A673 (cell line): ENCODE results near the gene YOD1.

Experiments used
- EZH2 ChIP-seq: fragments of 200-600 bp; sonication (generic); IDR thresholded peaks from 2 replicates; pipeline ENCODE4 v1.6.1; 2017; ENCODE audit warnings: borderline replicate concordance, low read depth, mild to moderate bottlenecking, mixed read lengths, antibody characterized with exemption, low read length; ENCODE audit not compliant: poor library complexity, severe bottlenecking
- TF ChIP-seq, protein P1 (sequence below): fragments of 300-800, 200-600 bp; sonication (generic); conservative IDR thresholded peaks from 2 replicates; pipeline ENCODE4 v1.5.1; 2017; ENCODE audit warnings: low read depth, mild to moderate bottlenecking, antibody characterized with exemption, low read length, moderate library complexity, mixed read lengths

- TF ChIP-seq, protein P1, sequence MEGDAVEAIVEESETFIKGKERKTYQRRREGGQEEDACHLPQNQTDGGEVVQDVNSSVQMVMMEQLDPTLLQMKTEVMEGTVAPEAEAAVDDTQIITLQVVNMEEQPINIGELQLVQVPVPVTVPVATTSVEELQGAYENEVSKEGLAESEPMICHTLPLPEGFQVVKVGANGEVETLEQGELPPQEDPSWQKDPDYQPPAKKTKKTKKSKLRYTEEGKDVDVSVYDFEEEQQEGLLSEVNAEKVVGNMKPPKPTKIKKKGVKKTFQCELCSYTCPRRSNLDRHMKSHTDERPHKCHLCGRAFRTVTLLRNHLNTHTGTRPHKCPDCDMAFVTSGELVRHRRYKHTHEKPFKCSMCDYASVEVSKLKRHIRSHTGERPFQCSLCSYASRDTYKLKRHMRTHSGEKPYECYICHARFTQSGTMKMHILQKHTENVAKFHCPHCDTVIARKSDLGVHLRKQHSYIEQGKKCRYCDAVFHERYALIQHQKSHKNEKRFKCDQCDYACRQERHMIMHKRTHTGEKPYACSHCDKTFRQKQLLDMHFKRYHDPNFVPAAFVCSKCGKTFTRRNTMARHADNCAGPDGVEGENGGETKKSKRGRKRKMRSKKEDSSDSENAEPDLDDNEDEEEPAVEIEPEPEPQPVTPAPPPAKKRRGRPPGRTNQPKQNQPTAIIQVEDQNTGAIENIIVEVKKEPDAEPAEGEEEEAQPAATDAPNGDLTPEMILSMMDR, result no peak
- no peak for TF ChIP-seq EZH2
Observed at GRCh38 chr1:207051191-207051943, at the start of gene YOD1.
